H9 (cell line): ENCODE results near the gene RHOU. TPM values are rescaled to one million over a fixed set of nuclear protein-coding genes. Genes with fewer than 3 reads are reported as not detected.

Experiments used
- DNase-seq: peaks from one replicate; pipeline ENCODE4 v3.0.0-alpha.2; 2017
- H2AFZ ChIP-seq: one replicate; pipeline ENCODE4 v1.6.1; 2013; ENCODE audit warnings: mild to moderate bottlenecking, low read length, control low read depth, moderate library complexity
- H2AK5ac ChIP-seq: 2 replicates; pipeline ENCODE4 v1.6.1; 2013; ENCODE audit warnings: low read length, control low read depth, mixed read lengths; ENCODE audit not compliant: insufficient read length
- H2BK120ac ChIP-seq: one replicate; pipeline ENCODE4 v1.6.1; 2013; ENCODE audit warnings: low read depth, mild to moderate bottlenecking, low read length, control low read depth, inconsistent platforms; ENCODE audit not compliant: poor library complexity, severe bottlenecking
- H2BK12ac ChIP-seq: 2 replicates; pipeline ENCODE4 v1.6.1; 2013; ENCODE audit warnings: low read length, control low read depth, mixed read lengths, low read depth; ENCODE audit not compliant: insufficient read length
- H2BK15ac ChIP-seq: 2 replicates; pipeline ENCODE4 v1.6.1; 2013; ENCODE audit warnings: low read depth, low read length, control low read depth
- H2BK20ac ChIP-seq: one replicate; pipeline ENCODE4 v1.6.1; 2013; ENCODE audit warnings: low read depth, mild to moderate bottlenecking, low read length, control low read depth, inconsistent platforms; ENCODE audit not compliant: poor library complexity, severe bottlenecking
- H2BK5ac ChIP-seq: 2 replicates; pipeline ENCODE4 v1.6.1; 2013; ENCODE audit warnings: low read length, control low read depth, mixed read lengths; ENCODE audit not compliant: insufficient read length
- H3K14ac ChIP-seq: 2 replicates; pipeline ENCODE4 v1.6.1; 2013; ENCODE audit warnings: low read length, control low read depth; ENCODE audit not compliant: insufficient read depth
- H3K18ac ChIP-seq: 2 replicates; pipeline ENCODE4 v1.6.1; 2013; ENCODE audit warnings: low read depth, mild to moderate bottlenecking, mixed read lengths, low read length, control low read depth; ENCODE audit not compliant: insufficient read length
- H3K23ac ChIP-seq: 2 replicates; pipeline ENCODE4 v1.6.1; 2013; ENCODE audit warnings: low read length, control low read depth, mixed read lengths, low read depth; ENCODE audit not compliant: insufficient read length
- H3K23me2 ChIP-seq: 2 replicates; pipeline ENCODE4 v1.6.1; 2013; ENCODE audit warnings: low read depth, mild to moderate bottlenecking, mixed read lengths, low read length, control low read depth; ENCODE audit not compliant: insufficient read length, poor library complexity, severe bottlenecking
- H3K27ac ChIP-seq: 2 replicates; pipeline ENCODE4 v1.5.1; 2013; ENCODE audit warnings: low read length, control low read depth, mixed read lengths, low read depth; ENCODE audit not compliant: insufficient read length
- H3K27me3 ChIP-seq: 2 replicates; pipeline ENCODE4 v1.6.1; 2013; ENCODE audit warnings: low read length, control low read depth, inconsistent platforms; ENCODE audit not compliant: insufficient read depth
- H3K4ac ChIP-seq: 2 replicates; pipeline ENCODE4 v1.6.1; 2013; ENCODE audit warnings: low read depth, mild to moderate bottlenecking, control low read depth, inconsistent platforms, low read length, moderate library complexity
- H3K4me1 ChIP-seq: 2 replicates; pipeline ENCODE4 v1.6.1; 2013; ENCODE audit warnings: low read length, control low read depth, inconsistent platforms; ENCODE audit not compliant: insufficient read depth
- H3K4me2 ChIP-seq: 2 replicates; pipeline ENCODE4 v1.6.1; 2013; ENCODE audit warnings: low read length, control low read depth, mixed read lengths; ENCODE audit not compliant: insufficient read length, insufficient read depth
- H3K56ac ChIP-seq: 2 replicates; pipeline ENCODE4 v1.6.1; 2013; ENCODE audit warnings: low read depth, mild to moderate bottlenecking, mixed read lengths, low read length, control low read depth; ENCODE audit not compliant: insufficient read length
- H3K79me1 ChIP-seq: 2 replicates; pipeline ENCODE4 v1.6.1; 2013; ENCODE audit warnings: low read depth, mild to moderate bottlenecking, moderate library complexity, low read length, control low read depth, inconsistent platforms; ENCODE audit not compliant: insufficient read depth, poor library complexity, severe bottlenecking
- H3K79me2 ChIP-seq: 2 replicates; pipeline ENCODE4 v1.6.1; 2013; ENCODE audit warnings: low read length, control low read depth, inconsistent platforms; ENCODE audit not compliant: insufficient read depth
- H3K9ac ChIP-seq: 2 replicates; pipeline ENCODE4 v1.6.1; 2013; ENCODE audit warnings: low read length, control low read depth, mixed read lengths; ENCODE audit not compliant: insufficient read length; ENCODE audit errors: extremely low read depth
- H3K9me3 ChIP-seq: one replicate; pipeline ENCODE4 v1.6.1; 2013; ENCODE audit warnings: low read depth, low read length, inconsistent platforms; ENCODE audit not compliant: control insufficient read depth
- H3T11ph ChIP-seq: one replicate; pipeline ENCODE4 v1.6.1; 2013; ENCODE audit warnings: mild to moderate bottlenecking, low read length, control low read depth, inconsistent platforms
- H4K20me1 ChIP-seq: one replicate; pipeline ENCODE4 v1.6.1; 2013; ENCODE audit not compliant: control insufficient read depth, insufficient read length, insufficient read depth
- H4K5ac ChIP-seq: 2 replicates; pipeline ENCODE4 v1.6.1; 2013; ENCODE audit warnings: low read depth, mild to moderate bottlenecking, mixed read lengths, low read length, control low read depth; ENCODE audit not compliant: insufficient read length
- H4K8ac ChIP-seq: replicated peaks from 2 replicates; pipeline ENCODE4 v1.6.1; 2013; ENCODE audit warnings: low read length, control low read depth, mixed read lengths, low read depth; ENCODE audit not compliant: insufficient read length
- H4K91ac ChIP-seq: 2 replicates; pipeline ENCODE4 v1.6.1; 2013; ENCODE audit warnings: low read depth, mild to moderate bottlenecking, moderate library complexity, mixed read lengths, low read length, control low read depth; ENCODE audit not compliant: insufficient read length
- H3K27ac Mint-ChIP-seq, 3 experiments: 2 replicates in 2 of 3; 3 replicates in 1 of 3; pipeline ENCODE4 v1.8.0; 2020 to 2021; ENCODE audit warnings: mixed read lengths in 3 of 3, mild to moderate bottlenecking in 1 of 3, moderate library complexity in 1 of 3
- H3K27me3 Mint-ChIP-seq: 2 replicates; pipeline ENCODE4 v1.8.0; 2021; ENCODE audit warnings: low read depth, mild to moderate bottlenecking, moderate library complexity, mixed read lengths
- H3K36me3 Mint-ChIP-seq, 3 experiments: 2 replicates in 2 of 3; 3 replicates in 1 of 3; pipeline ENCODE4 v1.8.0; 2020 to 2021; ENCODE audit warnings: low read depth in 3 of 3, mixed read lengths in 3 of 3; ENCODE audit not compliant: insufficient read depth in 1 of 3
- H3K4me1 Mint-ChIP-seq, 2 experiments: 2 replicates each; pipeline ENCODE4 v1.8.0; 2020; ENCODE audit warnings: mixed read lengths in 2 of 2
- H3K4me3 Mint-ChIP-seq, 2 experiments: 2 replicates in 1 of 2; 3 replicates in 1 of 2; pipeline ENCODE4 v1.8.0; 2020 to 2021; ENCODE audit warnings: mild to moderate bottlenecking in 2 of 2, mixed read lengths in 2 of 2, moderate library complexity in 1 of 2
- H3K9me3 Mint-ChIP-seq, 2 experiments: 2 replicates in 1 of 2; 3 replicates in 1 of 2; pipeline ENCODE4 v1.8.0; 2020; ENCODE audit warnings: mild to moderate bottlenecking in 2 of 2, mixed read lengths in 2 of 2, moderate library complexity in 1 of 2
- CTCF ChIP-seq: fragments of 200-600 bp; sonication (generic); conservative IDR thresholded peaks from 3 replicates; pipeline ENCODE4 v1.8.0; 2021; ENCODE audit warnings: antibody characterized with exemption, mild to moderate bottlenecking
- WGBS: extraction: QIAGEN DNeasy Blood & Tissue Kit; methylation state at CpG from one replicate; pipeline ENCODE4 v1.1.7; 2013; ENCODE audit warnings: missing lambda C conversion rate, low lambda C conversion rate, mixed read lengths; ENCODE audit not compliant: insufficient read length; ENCODE audit errors: extremely low coverage; 5-methylcytosine and 5-hydroxymethylcytosine counted together
- total RNA-seq: library from RNA; stranded (reverse); gene quantifications from 2 replicates; pipeline ENCODE4 v1.2.1, GENCODE V29; 2021

RHOU gene
- total RNA-seq, 1 experiment from 2014 or later = 3.9 TPM

GRCh38 chr1:228763561-228763960 is 28.3 kb downstream of the RHOU start:
- Histone ChIP-seq H4K5ac (no peak overlapping the region), H3K79me1 (no peaks in the 10 kb centered on the region), H3K9ac (no peak overlapping the region), H2BK20ac (no peak overlapping the region), H2AFZ (no peak overlapping the region), H4K91ac (no peak overlapping the region), H3K23ac (no peak overlapping the region), H3K27me3 (no peaks in the 10 kb centered on the region), H2BK120ac (no peak overlapping the region), H2BK5ac (no peak overlapping the region), H2BK15ac (no peak overlapping the region), H3K4me1 (no peaks in the 10 kb centered on the region), H3K23me2 (no peaks in the 10 kb centered on the region), H2AK5ac (no peak overlapping the region), H3K9me3 (no peaks in the 10 kb centered on the region), H3K27ac (no peak overlapping the region), H3K14ac (no peak overlapping the region), H3K56ac (no peak overlapping the region), H3K4ac (no peak overlapping the region), H3K4me2 (no peak overlapping the region), H4K20me1 (no peaks in the 10 kb centered on the region), H3K79me2 (0 out of 2 replicates have a peak, but pooled peaks cover 1% of the 10 kb centered on the region), H2BK12ac (no peak overlapping the region), H3T11ph (no peak overlapping the region), H4K8ac (no peak overlapping the region), H3K18ac (no peak overlapping the region)
- no peak overlapping the region for H3K4me3 Mint-ChIP-seq
- no peak for TF ChIP-seq CTCF
- no peak overlapping the region for H3K27ac Mint-ChIP-seq
- DNase-seq = no peak
- H3K4me1 Mint-ChIP-seq = no peaks in the 10 kb centered on the region
- peaks cover 26% of the 10 kb centered on the region for H3K27me3 Mint-ChIP-seq
- H3K36me3 Mint-ChIP-seq = no peaks in the 10 kb centered on the region
- no CpG with 5 or more reads among the region's 3 CpGs for WGBS
- no peaks in the 10 kb centered on the region for H3K9me3 Mint-ChIP-seq
